ENCODE results near the gene PRKCB.

Gene PRKCB

GRCh38 chr16:23968176-23968575 is 132.4 kb downstream of the PRKCB start:
- DNase-seq, result no peak

- no peak for DNase-seq
Observed at GRCh38 chr16:23969468-23970297, 133.9 kb downstream of the PRKCB start.

- DNase-seq, result no peak
Observed at GRCh38 chr16:23974223-23974622, 138.4 kb downstream of the PRKCB start.

- DNase-seq, result no peak
Observed at GRCh38 chr16:23975293-23975692, 139.5 kb downstream of the PRKCB start.

- DNase-seq, result no peak
Observed at GRCh38 chr16:23976091-23976490, 140.3 kb downstream of the PRKCB start.

GRCh38 chr16:23976524-23976923 is 140.7 kb downstream of the PRKCB start:
- DNase-seq, result no peak

GRCh38 chr16:23979441-23979840 is 143.7 kb downstream of the PRKCB start:
- no peak for DNase-seq

GRCh38 chr16:23979982-23980381 is 144.2 kb downstream of the PRKCB start:
- DNase-seq, result no peak

GRCh38 chr16:23981429-23982399 is 145.9 kb downstream of the PRKCB start:
- DNase-seq, result no peak

- DNase-seq, result no peak
Observed at GRCh38 chr16:23986455-23986854, 150.7 kb downstream of the PRKCB start.

- DNase-seq, result no peak
Observed at GRCh38 chr16:23987443-23987842, 151.7 kb downstream of the PRKCB start.

GRCh38 chr16:23990507-23990906 is 154.7 kb downstream of the PRKCB start:
- no peak for DNase-seq

GRCh38 chr16:23991066-23991465 is 155.3 kb downstream of the PRKCB start:
- no peak for DNase-seq

GRCh38 chr16:23994615-23995014 is 158.8 kb downstream of the PRKCB start:
- no peak for DNase-seq

- DNase-seq, result no peak
Observed at GRCh38 chr16:23996258-23996955, 160.6 kb downstream of the PRKCB start.

GRCh38 chr16:23998771-23999170 is 163.0 kb downstream of the PRKCB start:
- DNase-seq, result no peak

- DNase-seq, result no peak
Observed at GRCh38 chr16:23999663-24000062, 163.9 kb downstream of the PRKCB start.

GRCh38 chr16:24001710-24002109 is 165.9 kb downstream of the PRKCB start:
- no peak for DNase-seq

- DNase-seq, result no peak
Observed at GRCh38 chr16:24002619-24003018, 166.8 kb downstream of the PRKCB start.

- DNase-seq, result no peak
Observed at GRCh38 chr16:24005577-24005976, 169.8 kb downstream of the PRKCB start.

- DNase-seq, result no peak
Observed at GRCh38 chr16:24007391-24007790, 171.6 kb downstream of the PRKCB start.

GRCh38 chr16:24007934-24008333 is 172.2 kb downstream of the PRKCB start:
- DNase-seq, result no peak

GRCh38 chr16:24009098-24009497 is 173.3 kb downstream of the PRKCB start:
- no peak for DNase-seq

Measured in midbrain (tissue), 1 donor.